Pancreas (tissue), 10 donors: ENCODE data around the gene AFG3L2. TPM values are rescaled to one million over a fixed set of nuclear protein-coding genes. Genes with fewer than 3 reads are reported as not detected.

Source experiments
- ATAC-seq, 4 donors: fragments of 200-7000 bp; cut with Tn5 transposase; one replicate each; pipeline versions ENCODE4 v1.8.0 to v1.9.1; 2020; ENCODE audit warnings: mild to moderate bottlenecking in 4 of 4, moderate library complexity in 4 of 4
- DNase-seq, 6 donors: peaks; one replicate each; pipeline ENCODE4 v3.0.0-alpha.2; 2020
- FAIRE-seq: peaks from 2 replicates; lab custom pipeline; 2012; peaks lifted over from hg19 to GRCh38; lab: Jason Lieb, UNC
- H3K27ac ChIP-seq, 4 donors: fragments of 200-600 bp; sonication (generic); 1 replicate in 3 of 4; 2 replicates in 1 of 4; pipeline versions ENCODE4 v1.5.0 to v1.8.0; 2020
- H3K27me3 ChIP-seq, 4 donors: fragments of 200-600 bp; one replicate each; pipeline ENCODE4 v1.8.0; 2021
- H3K36me3 ChIP-seq, 3 donors: fragments of 200-600 bp; sonication (generic) in 1 of 3; one replicate each; pipeline versions ENCODE4 v1.5.0 to v1.8.0; 2020 to 2021
- H3K4me1 ChIP-seq, 3 donors: fragments of 200-600 bp; one replicate each; pipeline ENCODE4 v1.8.0; 2021
- H3K4me3 ChIP-seq, 4 donors: fragments of 200-600 bp; sonication (generic) in 2 of 4; one replicate each; pipeline versions ENCODE4 v1.5.0 to v1.8.0; 2020 to 2021
- H3K9me3 ChIP-seq, 4 donors: fragments of 200-600 bp; one replicate each; pipeline ENCODE4 v1.8.0; 2021
- CTCF ChIP-seq, 4 donors: fragments of 200-600 bp; sonication (generic) in 3 of 4; IDR thresholded peaks; one replicate each; pipeline versions ENCODE4 v1.5.0 to v1.8.0; 2021; ENCODE audit warnings: antibody characterized with exemption in 4 of 4
- WGBS, 2 donors: extraction: QIAGEN DNeasy Blood & Tissue Kit; methylation state at CpG; one replicate each; pipeline ENCODE4 v1.1.7; 2013; 5-methylcytosine and 5-hydroxymethylcytosine counted together
- intact Hi-C, 3 donors: fragments of 100-400 bp; cut with DNase I; formaldehyde crosslinking; loops; one replicate each; pipeline versions ENCODE4 v1.11.1 to v1.14.2; 2022
- polyA plus RNA-seq, 2 donors: library from polyadenylated mRNA; stranded (reverse); fragments of 200-250 nt; gene quantifications; one replicate each; pipeline ENCODE4 v1.2.3, GENCODE V29; 2013
- total RNA-seq, 6 donors: library from RNA; stranded (reverse); fragmentation: NEBNext Ultra II Directional in 4 of 6; extraction: Animal tissue kit (Norgen Biotek cat#: 25700) in 4 of 6; gene quantifications; one replicate each; pipeline versions ENCODE4 v1.2.1 to v1.2.4, GENCODE V29; 2021 to 2023
- donor health status: healthy with polysubstance abuse.
- donor health status: DM: no; HTN: no; CAD: no; lungs with moderate emphysema.
- donor health status: DM: no; HTN: no; CAD: no.
- donor health status: control.
- donor health status: control.
- donor health status: Bipolar disorder and iron deficiency.
- donor health status: DM: yes; HTN: yes; CAD: no.
- donor health status: DM: no; HTN: no; CAD: no.
- donor health status: DM: no; HTN: no; CAD: no.
- donor health status: DM: yes; HTN: yes; CAD: no.

Gene AFG3L2
- total and polyA plus RNA-seq, 8 donors: 13.6 to 31.1 (median 23.4) TPM

GRCh38 chr18:12362473-12363174 lies 14.4 kb downstream of the AFG3L2 start:
- Histone ChIP-seq H3K9me3 (no peaks in the 10 kb centered on the region), H3K36me3 (peaks cover 2 to 55% (median 12%) of the 10 kb centered on the region in 3 donors), H3K27ac (peak overlapping the region in 2 of 4 donors; percentile 35 to 43), H3K4me3 (no peak overlapping the region), H3K4me1 (peaks cover 0 to 9% (median 0%) of the 10 kb centered on the region in 3 donors), H3K27me3 (no peaks in the 10 kb centered on the region)
- intact Hi-C loops: no loop called here
- TF ChIP-seq CTCF (IDR thresholded peaks at IDR 0.05): no peak
- FAIRE-seq (no peak), ATAC-seq (peak; percentile 25 to 60 (median 50)), DNase-seq (peak in 1 of 6 donors; percentile 6)
- 48 to 52% methylated on average over 11 of the region's 11 CpGs for WGBS, 2 donors

DNA sequence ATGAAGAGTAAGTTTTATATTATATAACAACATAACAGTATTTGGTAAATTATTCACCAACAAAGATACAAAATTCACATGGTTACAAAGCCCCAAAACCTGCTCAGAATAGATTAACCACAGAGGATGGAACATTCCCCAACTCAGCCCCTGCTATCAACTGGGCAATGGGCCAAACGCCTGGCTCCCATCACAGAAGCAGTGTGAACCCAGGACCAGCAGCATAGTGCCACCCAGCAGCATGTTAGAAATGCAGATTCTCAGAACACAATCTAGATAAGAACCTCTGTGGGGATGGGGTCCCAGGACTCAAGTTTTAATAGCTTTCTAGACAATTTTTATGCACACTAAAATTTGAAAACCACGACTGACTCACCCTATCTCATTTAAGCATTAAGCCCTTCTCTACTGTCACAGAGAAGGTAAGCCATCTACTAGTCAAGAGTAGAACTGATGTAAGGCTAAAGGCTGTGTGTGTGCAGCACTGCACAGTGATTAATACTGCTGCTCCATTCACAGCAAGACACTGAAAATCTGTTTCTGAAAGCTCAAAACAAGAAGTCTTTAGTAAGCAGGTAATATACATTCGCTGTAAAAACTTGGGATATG lies 15.2 kb downstream of the AFG3L2 start:
- no peaks in the 10 kb centered on the region for H3K9me3 ChIP-seq
- no peaks in the 10 kb centered on the region for H3K27me3 ChIP-seq
- H3K4me3 ChIP-seq: no peak overlapping the region
- no peak for TF ChIP-seq CTCF (IDR thresholded peaks at IDR 0.05)
- ATAC-seq: peak in 1 of 4 donors; percentile 42
- 53 to 54% methylated on average over 3 of the region's 3 CpGs for WGBS, 2 donors
- peak overlapping the region in 1 of 4 donors; percentile 9 for H3K27ac ChIP-seq
- H3K36me3 ChIP-seq: peaks cover 0 to 54% (median 10%) of the 10 kb centered on the region in 3 donors
- H3K4me1 ChIP-seq: peaks cover 0 to 9% (median 0%) of the 10 kb centered on the region in 3 donors
- intact Hi-C loops: no loop called here
- FAIRE-seq: no peak
- DNase-seq: peak in 2 of 6 donors; percentile 27 to 45

- DNase-seq (peak in 1 of 6 donors; percentile 2), ATAC-seq (no peak), FAIRE-seq (no peak)
- no peak for TF ChIP-seq CTCF (IDR thresholded peaks at IDR 0.05)
- H3K4me1 ChIP-seq: peaks cover 0 to 9% (median 0%) of the 10 kb centered on the region in 3 donors
- no peaks in the 10 kb centered on the region for H3K9me3 ChIP-seq
- H3K27ac ChIP-seq: no peak overlapping the region
- no peak overlapping the region for H3K4me3 ChIP-seq
- peaks cover 11 to 55% (median 16%) of the 10 kb centered on the region in 3 donors for H3K36me3 ChIP-seq
- 95 to 96% methylated on average over 5 of the region's 5 CpGs for WGBS, 2 donors
- intact Hi-C loops: no loop called here
- H3K27me3 ChIP-seq: no peaks in the 10 kb centered on the region
Measured at GRCh38 chr18:12359515-12359927, 17.5 kb downstream of the AFG3L2 start.

- DNase-seq: no peak
- H3K4me1 ChIP-seq: no peaks in the 10 kb centered on the region
- H3K27ac ChIP-seq: no peak overlapping the region
- H3K9me3 ChIP-seq: no peaks in the 10 kb centered on the region
- no peak for ATAC-seq
- no peak for TF ChIP-seq CTCF (IDR thresholded peaks at IDR 0.05)
- no peak for FAIRE-seq
- no peaks in the 10 kb centered on the region for H3K27me3 ChIP-seq
- WGBS, 2 donors: 95 to 99% methylated on average over 5 of the region's 5 CpGs
- intact Hi-C loops: no loop called here
- H3K36me3 ChIP-seq: peaks cover 11 to 77% (median 42%) of the 10 kb centered on the region in 3 donors
- H3K4me3 ChIP-seq: no peak overlapping the region
Measured at GRCh38 chr18:12352188-12352587, 24.8 kb downstream of the AFG3L2 start.
